GM12878 (cell line): ENCODE data around the gene PLTP. TPM values are rescaled to one million over a fixed set of nuclear protein-coding genes. Genes with fewer than 3 reads are reported as not detected.

Source experiments
- ASH2L ChIP-seq: fragments of 300-600, 200-600 bp; sonication (generic); IDR thresholded peaks from 2 replicates; pipeline ENCODE4 v1.6.1; 2017; ENCODE audit warnings: low read depth, mild to moderate bottlenecking, borderline replicate concordance
- CBFB ChIP-seq: IDR thresholded peaks from 2 replicates; pipeline ENCODE4 v1.6.1; 2016; ENCODE audit warnings: antibody characterized with exemption, low read depth
- CEBPZ ChIP-seq: fragments of 150-350 bp; IDR thresholded peaks from 2 replicates; pipeline ENCODE4 v1.6.1; 2016; ENCODE audit warnings: low read depth, low read length
- EED ChIP-seq: sonication (generic); IDR thresholded peaks from 2 replicates; pipeline ENCODE4 v1.6.1; 2016; ENCODE audit warnings: antibody characterized with exemption, low read depth
- HDAC6 ChIP-seq: fragments of 200-600 bp; sonication (generic); IDR thresholded peaks from one replicate; pipeline ENCODE4 v1.8.0; 2017; ENCODE audit warnings: antibody characterized with exemption; ENCODE audit not compliant: unreplicated experiment
- JUND ChIP-seq: IDR thresholded peaks from 2 replicates; pipeline ENCODE4 v1.6.1; 2012; ENCODE audit warnings: low read depth, mild to moderate bottlenecking, low read length, improper control_type of control experiment, moderate library complexity
- KLF5 ChIP-seq: fragments of 450-650 bp; IDR thresholded peaks from 2 replicates; pipeline ENCODE4 v1.6.1; 2014; ENCODE audit warnings: mild to moderate bottlenecking; ENCODE audit not compliant: partially characterized antibody
- MAX ChIP-seq: IDR thresholded peaks from 2 replicates; pipeline ENCODE4 v1.6.1; 2012; ENCODE audit warnings: low read depth, low read length, improper control_type of control experiment
- MEF2A ChIP-seq: IDR thresholded peaks from 2 replicates; pipeline ENCODE4 v1.6.1; 2011; ENCODE audit warnings: low read depth, mild to moderate bottlenecking, low read length, moderate library complexity; ENCODE audit not compliant: insufficient read depth
- MEF2B ChIP-seq: fragments of 450-650 bp; IDR thresholded peaks from 2 replicates; pipeline ENCODE4 v1.6.1; 2018; ENCODE audit warnings: mild to moderate bottlenecking, moderate library complexity; ENCODE audit not compliant: partially characterized antibody, poor library complexity, severe bottlenecking
- NRF1 ChIP-seq: conservative IDR thresholded peaks from 2 replicates; pipeline ENCODE4 v1.6.1; 2011; ENCODE audit warnings: mild to moderate bottlenecking, low read depth, low read length, improper control_type of control experiment
- SMAD1 ChIP-seq: fragments of 450-650 bp; IDR thresholded peaks from 2 replicates; pipeline ENCODE4 v1.6.1; 2018; ENCODE audit warnings: mild to moderate bottlenecking, low read depth; ENCODE audit not compliant: partially characterized antibody
- SRF ChIP-seq, 2 experiments: IDR thresholded peaks; 2 replicates each; pipeline ENCODE4 v1.6.1; 2011; ENCODE audit warnings: low read depth in 2 of 2, low read length in 2 of 2, mild to moderate bottlenecking in 1 of 2, moderate library complexity in 1 of 2
- ZNF24 ChIP-seq: fragments of 450-650 bp; IDR thresholded peaks from 2 replicates; pipeline ENCODE4 v1.6.1; 2017; ENCODE audit warnings: antibody characterized with exemption, mild to moderate bottlenecking
- ZNF384 ChIP-seq: IDR thresholded peaks from 2 replicates; pipeline ENCODE4 v1.6.1; 2012; ENCODE audit warnings: low read depth, mild to moderate bottlenecking, low read length, improper control_type of control experiment, borderline replicate concordance
- polyA plus RNA-seq, 11 experiments: library from polyadenylated mRNA; depleted of rRNA in 4 of 11; unstranded in 6 of 11; stranded (reverse) in 5 of 11; fragments of >200 nt; fragmentation: Nextera tagmentation in 4 of 11; fragmentation: Illumina TruSeq in 1 of 11; extraction: Ambion mirVana in 4 of 11; extraction: Trizol in 1 of 11; gene quantifications; 1 replicate in 1 of 11; 2 replicates in 10 of 11; pipeline versions ENCODE4 v1.2.1 to v1.2.3, GENCODE V29; 2011 to 2016; ENCODE audit warnings: inconsistent platforms in 2 of 11, missing spikeins in 2 of 11, low read depth in 1 of 11
- total RNA-seq, 4 experiments: library from RNA; depleted of rRNA in 3 of 4; stranded (reverse); fragments of >200 nt in 3 of 4; fragmentation: Illumina TruSeq in 1 of 4; extraction: Trizol in 1 of 4; gene quantifications; 2 replicates each; pipeline versions ENCODE4 v1.2.1 to v1.2.3, GENCODE V29; 2013 to 2021
- TF ChIP-seq, protein P1 (sequence below): fragments of 450-650 bp; IDR thresholded peaks from 2 replicates; pipeline ENCODE4 v1.6.1; 2017; ENCODE audit warnings: mild to moderate bottlenecking, moderate library complexity
- TF ChIP-seq, protein P2 (sequence below): IDR thresholded peaks from 2 replicates; pipeline ENCODE4 v1.6.1; 2012; ENCODE audit warnings: low read length, inconsistent platforms

The PLTP gene
- total and polyA plus RNA-seq, 10 of the 15 experiments (the other 5 are each of a cell fraction or from before 2014, with no cell fraction given): 1.6 to 17.0 (median 7.6) TPM

DNA sequence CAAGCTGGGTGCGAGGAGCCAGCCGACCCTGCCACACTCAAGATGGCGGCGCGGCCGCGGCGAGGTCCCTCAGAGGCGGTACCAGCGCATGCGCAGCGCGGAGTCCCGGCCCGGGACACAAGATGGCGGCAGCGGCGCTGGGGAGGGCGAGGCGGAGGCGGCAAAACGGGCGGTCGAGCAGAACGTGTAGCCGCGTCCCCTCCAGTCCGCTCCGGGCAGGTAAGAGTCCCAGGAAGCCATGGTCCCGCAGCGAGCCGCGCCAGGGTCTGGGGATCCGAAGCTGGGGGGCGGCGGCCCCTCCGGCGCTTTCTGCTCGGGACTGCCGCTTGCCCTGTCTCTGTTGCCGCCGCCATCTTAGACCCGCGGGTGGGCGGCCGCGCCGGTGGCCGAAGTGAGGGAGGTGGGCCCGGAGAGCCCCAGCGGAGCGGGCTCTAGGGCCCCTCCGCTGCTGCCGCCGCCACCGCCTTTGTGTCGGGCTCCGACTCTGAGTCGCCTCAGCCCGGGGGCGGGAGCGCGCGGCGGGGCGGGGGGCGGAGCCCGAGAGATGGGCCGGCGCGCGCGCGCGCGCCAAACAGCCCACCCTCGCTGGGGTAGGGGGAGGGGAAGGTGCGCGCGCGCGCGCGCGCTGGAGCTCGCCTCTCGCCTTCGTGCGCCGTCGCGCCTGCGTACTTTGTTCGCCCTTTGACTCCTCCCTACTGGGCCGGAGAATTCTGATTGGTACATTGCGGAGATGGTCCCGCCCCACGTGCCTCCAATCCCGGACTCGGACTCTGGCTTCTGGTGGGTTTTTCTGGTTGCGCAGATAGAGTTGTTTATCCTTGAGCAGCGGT, 22.8 kb upstream of the PLTP start, which contains the start of gene PCIF1 (continued):
- TF ChIP-seq, protein P1, sequence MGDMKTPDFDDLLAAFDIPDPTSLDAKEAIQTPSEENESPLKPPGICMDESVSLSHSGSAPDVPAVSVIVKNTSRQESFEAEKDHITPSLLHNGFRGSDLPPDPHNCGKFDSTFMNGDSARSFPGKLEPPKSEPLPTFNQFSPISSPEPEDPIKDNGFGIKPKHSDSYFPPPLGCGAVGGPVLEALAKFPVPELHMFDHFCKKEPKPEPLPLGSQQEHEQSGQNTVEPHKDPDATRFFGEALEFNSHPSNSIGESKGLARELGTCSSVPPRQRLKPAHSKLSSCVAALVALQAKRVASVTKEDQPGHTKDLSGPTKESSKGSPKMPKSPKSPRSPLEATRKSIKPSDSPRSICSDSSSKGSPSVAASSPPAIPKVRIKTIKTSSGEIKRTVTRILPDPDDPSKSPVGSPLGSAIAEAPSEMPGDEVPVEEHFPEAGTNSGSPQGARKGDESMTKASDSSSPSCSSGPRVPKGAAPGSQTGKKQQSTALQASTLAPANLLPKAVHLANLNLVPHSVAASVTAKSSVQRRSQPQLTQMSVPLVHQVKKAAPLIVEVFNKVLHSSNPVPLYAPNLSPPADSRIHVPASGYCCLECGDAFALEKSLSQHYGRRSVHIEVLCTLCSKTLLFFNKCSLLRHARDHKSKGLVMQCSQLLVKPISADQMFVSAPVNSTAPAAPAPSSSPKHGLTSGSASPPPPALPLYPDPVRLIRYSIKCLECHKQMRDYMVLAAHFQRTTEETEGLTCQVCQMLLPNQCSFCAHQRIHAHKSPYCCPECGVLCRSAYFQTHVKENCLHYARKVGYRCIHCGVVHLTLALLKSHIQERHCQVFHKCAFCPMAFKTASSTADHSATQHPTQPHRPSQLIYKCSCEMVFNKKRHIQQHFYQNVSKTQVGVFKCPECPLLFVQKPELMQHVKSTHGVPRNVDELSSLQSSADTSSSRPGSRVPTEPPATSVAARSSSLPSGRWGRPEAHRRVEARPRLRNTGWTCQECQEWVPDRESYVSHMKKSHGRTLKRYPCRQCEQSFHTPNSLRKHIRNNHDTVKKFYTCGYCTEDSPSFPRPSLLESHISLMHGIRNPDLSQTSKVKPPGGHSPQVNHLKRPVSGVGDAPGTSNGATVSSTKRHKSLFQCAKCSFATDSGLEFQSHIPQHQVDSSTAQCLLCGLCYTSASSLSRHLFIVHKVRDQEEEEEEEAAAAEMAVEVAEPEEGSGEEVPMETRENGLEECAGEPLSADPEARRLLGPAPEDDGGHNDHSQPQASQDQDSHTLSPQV: peak; percentile 100
- TF ChIP-seq KLF5 (peak; percentile 51), ZNF24 (no peak), CBFB (0 out of 2 replicates have a peak, but pooled peaks have one; percentile 29), ASH2L (peak; percentile 96; the same call in 1 of the 2 replicates), EED (no peak), MAX (peak; percentile 40; the same call in 1 of the 2 replicates), ZNF384 (no peak), JUND (0 out of 2 replicates have a peak, but pooled peaks have one; percentile 2), HDAC6 (peak; percentile 59), MEF2B (peak; percentile 56), SRF (IDR thresholded peaks at IDR 0.05; ENCODE audit: low read depth in 2 of 2, low read length in 2 of 2) (no peak), SMAD1 (peak; percentile 17), MEF2A (0 out of 2 replicates have a peak, but pooled peaks have one; percentile 39), CEBPZ (no peak), NRF1 (peak; percentile 87)
- TF ChIP-seq, protein P2, sequence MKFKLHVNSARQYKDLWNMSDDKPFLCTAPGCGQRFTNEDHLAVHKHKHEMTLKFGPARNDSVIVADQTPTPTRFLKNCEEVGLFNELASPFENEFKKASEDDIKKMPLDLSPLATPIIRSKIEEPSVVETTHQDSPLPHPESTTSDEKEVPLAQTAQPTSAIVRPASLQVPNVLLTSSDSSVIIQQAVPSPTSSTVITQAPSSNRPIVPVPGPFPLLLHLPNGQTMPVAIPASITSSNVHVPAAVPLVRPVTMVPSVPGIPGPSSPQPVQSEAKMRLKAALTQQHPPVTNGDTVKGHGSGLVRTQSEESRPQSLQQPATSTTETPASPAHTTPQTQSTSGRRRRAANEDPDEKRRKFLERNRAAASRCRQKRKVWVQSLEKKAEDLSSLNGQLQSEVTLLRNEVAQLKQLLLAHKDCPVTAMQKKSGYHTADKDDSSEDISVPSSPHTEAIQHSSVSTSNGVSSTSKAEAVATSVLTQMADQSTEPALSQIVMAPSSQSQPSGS: no peak
